T-helper 2 cell (primary cell): ENCODE data around the gene SLC9A5.

ENCODE experiments used
- DNase-seq, 5 experiments: peaks; one replicate each; pipeline versions ENCODE4 v3.0.0 to v3.0.0-alpha.2; 2012 to 2022

Gene SLC9A5

GRCh38 chr16:67238806-67239470, 9.8 kb upstream of the SLC9A5 start:
- DNase-seq = no peak

GRCh38 chr16:67240506-67240905, 8.3 kb upstream of the SLC9A5 start:
- DNase-seq = no peak

GRCh38 chr16:67241008-67241900, 7.5 kb upstream of the SLC9A5 start:
- DNase-seq = no peak

GRCh38 chr16:67242138-67242730, 6.5 kb upstream of the SLC9A5 start:
- no peak for DNase-seq

- no peak for DNase-seq
Observed at GRCh38 chr16:67243481-67243880, 5.3 kb upstream of the SLC9A5 start.

- DNase-seq = peak; percentile 35 to 89 (median 64)
Observed at GRCh38 chr16:67244387-67245185, 4.2 kb upstream of the SLC9A5 start.

GRCh38 chr16:67245186-67245585, 3.6 kb upstream of the SLC9A5 start:
- DNase-seq = no peak

GRCh38 chr16:67245674-67246080, 3.1 kb upstream of the SLC9A5 start:
- no peak for DNase-seq

- DNase-seq = peak in 3 of 5 experiments; percentile 29 to 64 (median 36)
Observed at GRCh38 chr16:67246081-67246755, 2.6 kb upstream of the SLC9A5 start.

GRCh38 chr16:67246756-67247191, 2.0 kb upstream of the SLC9A5 start:
- peak in 2 of 5 experiments; percentile 30 to 38 for DNase-seq

- peak; percentile 93 to 97 (median 95) for DNase-seq
Observed at GRCh38 chr16:67247192-67248072, 1.3 kb upstream of the SLC9A5 start, which contains the start of gene FHOD1. Gene FHOD1, minus strand, starts transcription at chr16:67247481. Its CDS starts 71 bp downstream, at chr16:67247410.

GRCh38 chr16:67248073-67248400, 742 bp upstream of the SLC9A5 start:
- no peak for DNase-seq

GRCh38 chr16:67249178-67250044, 632 bp downstream of the SLC9A5 start:
- DNase-seq = no peak

- no peak for DNase-seq
Observed at GRCh38 chr16:67250045-67250327, 1.2 kb downstream of the SLC9A5 start.

GRCh38 chr16:67252609-67253497, 4.1 kb downstream of the SLC9A5 start:
- no peak for DNase-seq

- DNase-seq = no peak
Observed at GRCh38 chr16:67254801-67255552, 6.2 kb downstream of the SLC9A5 start.

GRCh38 chr16:67255553-67256221, 6.9 kb downstream of the SLC9A5 start:
- DNase-seq = no peak
